GM12872 (cell line): ENCODE results near the gene TEX35.

Experiments
- CTCF ChIP-seq: IDR thresholded peaks from 3 replicates; pipeline ENCODE4 v1.5.1; 2011; ENCODE audit warnings: low read depth, mild to moderate bottlenecking, low read length, moderate library complexity; ENCODE audit not compliant: insufficient read depth

Gene TEX35

GRCh38 chr1:178538192-178538916, 25.4 kb downstream of the TEX35 start:
- no peak for TF ChIP-seq CTCF

- no peak for TF ChIP-seq CTCF
These were observed 26.4 kb downstream of the TEX35 start for GRCh38 chr1:178539291-178539690.

GRCh38 chr1:178540204-178540603, 27.3 kb downstream of the TEX35 start:
- TF ChIP-seq CTCF = no peak

GRCh38 chr1:178540646-178541045, 27.7 kb downstream of the TEX35 start:
- no peak for TF ChIP-seq CTCF

GRCh38 chr1:178541379-178541778, 28.5 kb downstream of the TEX35 start:
- no peak for TF ChIP-seq CTCF

- no peak for TF ChIP-seq CTCF
These were observed 29.1 kb downstream of the TEX35 start for GRCh38 chr1:178541829-178542553.

GRCh38 chr1:178542554-178543289, 29.8 kb downstream of the TEX35 start:
- TF ChIP-seq CTCF = peak; percentile 90
